ENCODE measurements around the gene GTPBP1. TPM values are rescaled to one million over a fixed set of nuclear protein-coding genes. Genes with fewer than 3 reads are reported as not detected.

Gene GTPBP1
- total and polyA plus RNA-seq, 2 of the 4 experiments (the other 2 are of a cell fraction) = 12.4 to 29.5 TPM

- no peak for TF ChIP-seq CHD1 (IDR thresholded peaks at IDR 0.05; ENCODE audit: low read depth, low read length)
- no peak for TF ChIP-seq FOS (IDR thresholded peaks at IDR 0.05; ENCODE audit: low read depth, low read length)
- no peak for TF ChIP-seq USF2 (IDR thresholded peaks at IDR 0.05; ENCODE audit: low read depth, low read length)
- no peak for TF ChIP-seq RCOR1 (IDR thresholded peaks at IDR 0.05; ENCODE audit: insufficient replicate concordance, low read length)
- Histone ChIP-seq H3K27ac (ENCODE audit: insufficient read depth, low read length) (peak overlapping the region; percentile 94), H2BK20ac (ENCODE audit: low read depth, low read length) (peak overlapping the region; percentile 27; the same call in 1 of the 2 replicates), H2AK5ac (ENCODE audit: low read depth, low read length) (peak overlapping the region; percentile 91), H3K79me1 (ENCODE audit: low read depth in 1 of 2, low read length in 2 of 2) (peaks cover 17 to 66% of the 10 kb centered on the region in 2 experiments), H3K56ac (ENCODE audit: extremely low read depth, insufficient read depth, low read length) (peak overlapping the region; percentile 69), H4K8ac (ENCODE audit: low read depth in 2 of 2, low read length in 2 of 2) (peak overlapping the region; percentile 95 to 98), H3K27me3 (ENCODE audit: control insufficient read depth, insufficient read depth, low read length) (no peaks in the 10 kb centered on the region), H3K4ac (ENCODE audit: low read depth, low read length) (peak overlapping the region; percentile 93), H3K9ac (ENCODE audit: low read depth, low read length) (peak overlapping the region; percentile 85), H2AK9ac (replicated peaks; ENCODE audit: low read depth, low read length, poor library complexity) (peak overlapping the region; percentile 85), H2BK120ac (ENCODE audit: low read depth, low read length) (peak overlapping the region; percentile 61), H3K4me3 (ENCODE audit: insufficient read depth, low read depth, low read length) (peak overlapping the region; percentile 52), H2AFZ (replicated peaks; ENCODE audit: low read length, poor library complexity) (peak overlapping the region; percentile 86), H2BK15ac (ENCODE audit: low read depth, low read length) (peak overlapping the region; percentile 87), H4K91ac (ENCODE audit: insufficient read depth, low read depth, low read length) (peak overlapping the region; percentile 97), H3K36me3 (ENCODE audit: control insufficient read depth, insufficient read depth, low read length) (peaks cover 33% of the 10 kb centered on the region), H3K4me2 (ENCODE audit: low read depth, low read length) (peak overlapping the region; percentile 95), H3K14ac (replicated peaks; ENCODE audit: low read depth, low read length) (peak overlapping the region; percentile 87), H2BK5ac (ENCODE audit: low read depth, low read length, poor library complexity, severe bottlenecking) (peak overlapping the region; percentile 56), H3K18ac (ENCODE audit: low read depth, low read length) (peak overlapping the region; percentile 22), H3K9me1 (ENCODE audit: insufficient read depth, low read length) (peaks cover 14% of the 10 kb centered on the region), H3K23ac (ENCODE audit: low read depth, low read length) (peak overlapping the region; percentile 73), H3K4me1 (ENCODE audit: control insufficient read depth, insufficient read depth, low read length) (peaks cover 9% of the 10 kb centered on the region), H3K9me3 (ENCODE audit: control insufficient read depth, insufficient read depth, low read length) (no peaks in the 10 kb centered on the region), H4K20me1 (ENCODE audit: insufficient read depth, low read length) (peaks cover 4% of the 10 kb centered on the region; the same call in 1 of the 2 replicates), H4K5ac (ENCODE audit: low read depth, low read length) (peak overlapping the region; percentile 59)
- ChIA-PET POLR2A (ENCODE audit: unreplicated experiment) (no interaction called here), CTCF (interaction anchor here (1.2 kb wide), 1 partner anchor 12 kb away, joined by 4 read pairs; no protein-coding TSS in a partner anchor)
- 0 out of 2 replicates have a peak, but pooled peaks have one; percentile 1 for ATAC-seq (ENCODE audit: low read depth)
- no TSS peak for BruUV-seq (replicated peaks)
- in situ Hi-C loops (cut with MboI; ENCODE audit: low sequenced_read_pairs) (no loop called here), intact Hi-C loops (cut with micrococcal nuclease) (no loop called here), dilution Hi-C loops (cut with HindIII; ENCODE audit: low sequenced_read_pairs, unreplicated experiment) (no loop called here)
- DNase-seq = peak; percentile 43
- 23% methylated on average over 4 of the region's 12 CpGs; no CpG with 5 or more reads in 1 of the 2 experiments for WGBS, 2 experiments (ENCODE audit: extremely low coverage in 2 of 2, insufficient read length in 1 of 2)
Measured at GRCh38 chr22:38753948-38754750, 48.4 kb downstream of the GTPBP1 start.

Data from IMR-90 (cell line).